ENCODE data around the gene RGS14.

The RGS14 gene

GRCh38 chr5:177317959-177318377 is 39.8 kb upstream of the RGS14 start:
- DNase-seq (ENCODE audit: low read depth) = no peak
- peak; percentile 88 for TF ChIP-seq CTCF (IDR thresholded peaks at IDR 0.05; ENCODE audit: low read depth, low read length, missing control alignments)
- no peak overlapping the region for H3K4me3 ChIP-seq (ENCODE audit: low read depth, low read length)

- TF ChIP-seq CTCF (IDR thresholded peaks at IDR 0.05; ENCODE audit: low read depth, low read length, missing control alignments) = no peak
- no peak overlapping the region for H3K4me3 ChIP-seq (ENCODE audit: low read depth, low read length)
- no peak for DNase-seq (ENCODE audit: low read depth)
These were observed 37.7 kb upstream of the RGS14 start for GRCh38 chr5:177319913-177320588.

GRCh38 chr5:177320879-177321278 is 36.8 kb upstream of the RGS14 start:
- no peak overlapping the region for H3K4me3 ChIP-seq (ENCODE audit: low read depth, low read length)
- no peak for DNase-seq (ENCODE audit: low read depth)
- TF ChIP-seq CTCF (IDR thresholded peaks at IDR 0.05; ENCODE audit: low read depth, low read length, missing control alignments) = no peak

- DNase-seq (ENCODE audit: low read depth) = no peak
- no peak for TF ChIP-seq CTCF (IDR thresholded peaks at IDR 0.05; ENCODE audit: low read depth, low read length, missing control alignments)
- H3K4me3 ChIP-seq (ENCODE audit: low read depth, low read length) = no peak overlapping the region
These were observed 31.8 kb upstream of the RGS14 start for GRCh38 chr5:177325868-177326381.

- no peak for DNase-seq (ENCODE audit: low read depth)
- no peak overlapping the region for H3K4me3 ChIP-seq (ENCODE audit: low read depth, low read length)
- no peak for TF ChIP-seq CTCF (IDR thresholded peaks at IDR 0.05; ENCODE audit: low read depth, low read length, missing control alignments)
These were observed 29.9 kb upstream of the RGS14 start for GRCh38 chr5:177327539-177328522.

GRCh38 chr5:177328545-177329231 is 29.0 kb upstream of the RGS14 start:
- DNase-seq (ENCODE audit: low read depth) = no peak
- TF ChIP-seq CTCF (IDR thresholded peaks at IDR 0.05; ENCODE audit: low read depth, low read length, missing control alignments) = no peak
- no peak overlapping the region for H3K4me3 ChIP-seq (ENCODE audit: low read depth, low read length)

Measured in GM12864 (cell line).